PC-9 (cell line): Measurements from ENCODE around the gene WBP1L.

Experiments
- CTCF ChIP-seq: fragments of 200-600 bp; sonication (generic); conservative IDR thresholded peaks from 2 replicates; pipeline ENCODE4 v1.6.1; 2017; ENCODE audit warnings: mixed run types, antibody characterized with exemption, mild to moderate bottlenecking, moderate library complexity
- EZH2 ChIP-seq: fragments of 200-600 bp; sonication (generic); IDR thresholded peaks from 2 replicates; pipeline ENCODE4 v1.8.0; 2017; ENCODE audit warnings: antibody characterized with exemption, low read depth

- TF ChIP-seq CTCF (no peak), EZH2 (no peak)
Observed at GRCh38 chr10:102767428-102768160, 23.8 kb downstream of the WBP1L start.
